Ectodermal cell (in vitro differentiated cells): ENCODE data around the gene CDC34.

ENCODE experiments used
- H3K27ac ChIP-seq: 2 replicates; pipeline ENCODE4 v1.7.0; 2013; ENCODE audit warnings: mild to moderate bottlenecking, low read depth, low read length; ENCODE audit not compliant: insufficient read depth, poor library complexity, severe bottlenecking
- H3K27me3 ChIP-seq: 2 replicates; pipeline ENCODE4 v1.7.0; 2013; ENCODE audit warnings: mild to moderate bottlenecking, low read length; ENCODE audit not compliant: insufficient read depth, control insufficient read depth, poor library complexity, severe bottlenecking
- H3K36me3 ChIP-seq: one replicate; pipeline ENCODE4 v1.7.0; 2013; ENCODE audit warnings: low read length; ENCODE audit not compliant: control insufficient read depth, insufficient read depth
- H3K4me1 ChIP-seq: one replicate; pipeline ENCODE4 v1.7.0; 2013; ENCODE audit warnings: low read length; ENCODE audit not compliant: control insufficient read depth, insufficient read depth
- H3K4me3 ChIP-seq: 2 replicates; pipeline ENCODE4 v1.7.0; 2013; ENCODE audit warnings: low read depth, low read length, control low read depth; ENCODE audit not compliant: insufficient read depth
- H3K9me3 ChIP-seq: 2 replicates; pipeline ENCODE4 v1.7.0; 2013; ENCODE audit warnings: mild to moderate bottlenecking, low read length, moderate library complexity; ENCODE audit not compliant: control insufficient read depth
- WGBS, 2 experiments: methylation state at CpG; one replicate each; pipeline ENCODE4 v1.1.7; 2013; ENCODE audit warnings: missing lambda C conversion rate in 2 of 2; 5-methylcytosine and 5-hydroxymethylcytosine counted together

CDC34 gene

DNA sequence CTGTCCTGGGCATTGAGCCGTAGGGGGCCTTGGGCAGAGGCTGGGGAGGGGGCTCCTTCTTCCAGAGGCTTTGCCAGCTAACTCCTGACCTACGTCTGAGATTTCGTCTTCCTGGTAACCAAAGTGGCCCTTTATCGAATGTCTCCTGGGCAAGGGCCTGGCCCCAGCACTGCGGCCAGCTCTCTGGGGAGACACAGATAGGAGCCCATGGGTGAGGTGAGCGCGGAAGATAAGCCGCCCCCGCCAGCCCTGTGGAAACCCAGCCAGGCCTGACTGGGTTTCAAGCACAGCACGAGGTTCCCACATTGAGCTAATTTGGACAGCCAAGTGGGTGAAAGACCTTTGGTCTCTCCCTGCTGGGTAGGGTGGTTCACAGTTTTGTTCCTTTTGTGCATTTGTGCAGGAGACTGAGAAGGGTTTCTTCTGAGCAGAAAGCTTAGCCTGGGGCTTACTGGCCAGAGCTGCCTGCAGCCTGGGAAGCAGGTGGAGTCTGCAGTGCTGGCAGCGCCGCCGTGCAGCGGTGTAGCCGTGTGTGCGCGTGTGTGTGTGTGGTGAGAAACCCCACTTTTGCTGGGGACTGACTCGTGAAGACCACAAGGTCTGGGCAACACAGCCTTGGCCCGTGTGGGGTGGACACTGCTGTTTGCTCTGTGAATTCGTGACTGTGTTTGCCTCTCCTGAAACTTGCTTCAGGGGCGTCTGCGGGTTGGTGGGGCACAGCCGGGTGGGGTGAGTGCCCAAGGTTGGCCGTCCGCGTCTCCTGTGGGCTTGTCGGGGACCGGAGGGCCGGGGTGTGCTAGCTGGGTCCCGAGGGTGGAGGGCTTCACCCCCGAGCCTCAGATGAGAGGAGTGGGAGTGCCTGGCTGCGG lies 43.3 kb downstream of the CDC34 start:
- peak overlapping the region; percentile 62 for H3K27ac ChIP-seq
- H3K4me3 ChIP-seq: peak overlapping the region; percentile 28
- WGBS, 2 experiments: 49 to 53% methylated on average over 32 of the region's 32 CpGs
- peaks cover 23% of the 10 kb centered on the region for H3K4me1 ChIP-seq
- no peaks in the 10 kb centered on the region for H3K27me3 ChIP-seq
- no peaks in the 10 kb centered on the region for H3K9me3 ChIP-seq
- peaks cover 10% of the 10 kb centered on the region for H3K36me3 ChIP-seq

DNA sequence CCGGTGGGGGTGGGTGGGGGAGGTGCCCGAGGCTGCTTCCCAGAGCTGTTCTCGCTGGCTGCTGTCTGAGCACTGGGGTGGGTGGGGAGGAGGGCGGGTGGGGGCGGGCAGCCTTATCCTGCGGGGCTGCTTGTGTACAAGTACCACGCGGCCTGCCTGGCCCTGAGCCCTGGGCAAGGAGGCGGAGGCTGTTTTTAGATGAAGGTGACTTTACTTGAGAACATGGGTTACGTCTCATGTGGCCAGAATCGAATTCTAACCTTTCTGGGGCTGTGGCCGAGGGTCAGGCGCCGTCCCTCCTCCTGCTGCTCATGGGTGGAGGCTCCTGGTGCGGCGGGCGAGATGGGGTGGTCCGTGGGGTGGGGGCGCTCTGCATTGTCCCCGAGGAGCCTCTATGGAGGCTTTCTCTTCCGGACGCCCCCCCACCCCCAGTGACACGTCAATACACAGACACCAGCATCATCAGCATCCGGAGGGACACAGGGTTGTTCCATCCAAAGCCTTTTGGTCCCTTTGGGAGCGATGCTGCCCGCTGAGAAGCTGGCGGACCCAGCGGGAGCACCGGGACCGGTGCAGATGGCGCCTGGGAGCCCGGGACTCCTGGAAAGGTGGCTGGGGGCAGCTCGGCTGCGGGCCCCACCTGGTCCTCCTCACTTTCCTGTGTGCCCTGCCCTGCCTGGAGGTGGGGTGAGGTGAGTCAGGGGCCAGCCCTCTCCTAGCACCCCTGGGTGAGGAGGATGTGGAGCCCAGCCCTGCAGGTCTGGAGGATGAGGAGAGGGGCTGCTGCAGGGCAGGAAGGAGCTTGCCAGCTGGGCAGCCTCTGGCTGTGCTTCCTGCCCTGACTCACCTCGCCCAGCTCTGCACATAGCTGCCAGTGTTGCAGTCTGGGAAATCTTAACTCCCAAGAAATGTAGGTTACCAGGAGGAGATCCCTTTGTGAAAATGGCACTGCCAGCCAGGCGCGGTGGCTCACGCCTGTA lies 44.3 kb downstream of the CDC34 start:
- 78 to 80% methylated on average over 38 of the region's 38 CpGs for WGBS, 2 experiments
- Histone ChIP-seq H3K4me1 (peaks cover 23% of the 10 kb centered on the region), H3K9me3 (no peaks in the 10 kb centered on the region), H3K27ac (no peak overlapping the region), H3K36me3 (peaks cover 19% of the 10 kb centered on the region), H3K4me3 (peak overlapping the region; percentile 28), H3K27me3 (no peaks in the 10 kb centered on the region)

DNA sequence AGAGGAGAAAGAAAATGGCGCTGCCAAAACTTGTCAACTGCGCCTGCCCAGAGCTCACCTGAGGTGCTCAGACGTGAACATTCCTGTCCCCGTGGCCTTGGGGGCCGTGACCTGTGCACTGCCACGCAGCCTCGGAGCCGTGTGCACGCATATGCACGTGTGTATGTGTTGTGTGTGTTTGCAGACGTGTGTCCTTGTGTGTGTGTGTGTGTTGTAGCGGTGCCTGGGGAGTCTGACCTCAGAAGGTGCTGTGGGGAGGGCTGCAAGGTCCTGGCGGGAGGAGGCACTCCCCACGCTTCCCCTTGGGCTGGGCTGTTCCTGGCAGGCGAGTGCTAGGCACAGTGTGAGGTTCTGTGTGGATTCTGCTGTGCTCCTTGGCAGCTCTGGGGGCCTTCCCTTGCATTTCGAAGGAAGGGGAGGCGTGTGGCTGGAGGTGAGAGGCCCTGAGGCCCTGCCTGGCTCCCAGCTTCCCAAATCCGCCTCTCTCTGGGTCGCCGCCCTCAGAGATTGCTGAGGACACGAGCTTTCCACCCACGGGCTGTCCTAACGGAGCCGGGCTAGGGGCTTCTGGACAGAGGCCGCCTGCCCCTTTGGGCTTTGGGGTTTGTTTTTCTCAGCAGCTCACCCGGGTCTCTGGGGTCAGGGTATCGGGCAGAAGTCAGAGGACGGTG lies 45.3 kb downstream of the CDC34 start:
- Histone ChIP-seq H3K36me3 (peaks cover 28% of the 10 kb centered on the region), H3K4me3 (no peak overlapping the region), H3K9me3 (no peaks in the 10 kb centered on the region), H3K4me1 (peaks cover 23% of the 10 kb centered on the region), H3K27ac (no peak overlapping the region), H3K27me3 (no peaks in the 10 kb centered on the region)
- 95% methylated on average over 28 of the region's 28 CpGs for WGBS, 2 experiments

DNA sequence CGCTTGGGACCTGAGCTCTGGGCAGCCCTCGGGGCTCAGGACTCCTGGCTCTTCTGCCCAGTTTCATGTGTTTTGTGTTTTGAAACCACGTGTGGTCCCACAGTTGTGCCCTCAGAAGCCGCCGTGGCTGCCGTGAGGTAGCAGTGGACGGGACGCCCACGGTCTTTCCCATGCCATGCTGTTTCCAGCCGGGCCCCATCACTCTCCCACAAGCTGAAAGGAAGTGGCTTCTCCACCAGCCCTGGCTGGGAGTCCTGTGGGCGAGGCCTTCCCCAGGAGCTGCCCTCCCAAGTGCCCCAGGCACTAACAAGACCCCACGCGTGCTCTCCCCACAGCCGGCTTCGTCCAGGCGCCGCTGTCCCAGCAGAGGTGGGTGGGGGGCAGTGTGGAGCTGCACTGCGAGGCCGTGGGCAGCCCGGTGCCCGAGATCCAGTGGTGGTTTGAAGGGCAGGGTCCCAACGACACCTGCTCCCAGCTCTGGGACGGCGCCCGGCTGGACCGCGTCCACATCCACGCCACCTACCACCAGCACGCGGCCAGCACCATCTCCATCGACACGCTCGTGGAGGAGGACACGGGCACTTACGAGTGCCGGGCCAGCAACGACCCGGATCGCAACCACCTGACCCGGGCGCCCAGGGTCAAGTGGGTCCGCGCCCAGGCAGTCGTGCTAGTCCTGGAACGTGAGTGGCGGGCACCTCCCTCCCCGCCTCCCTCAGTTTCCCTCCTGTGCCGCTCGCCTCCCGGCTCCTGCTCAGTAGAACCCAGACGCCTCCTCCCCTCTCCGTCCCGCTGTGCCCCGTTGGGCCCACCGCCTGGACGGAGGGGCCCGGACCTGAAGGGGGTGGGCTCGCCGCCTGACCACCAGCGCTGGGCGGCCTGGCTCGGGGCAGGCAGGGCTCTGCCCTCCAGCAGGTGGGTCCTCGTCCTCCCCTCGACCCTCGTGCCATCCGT lies 46.2 kb downstream of the CDC34 start:
- Histone ChIP-seq H3K4me1 (peaks cover 23% of the 10 kb centered on the region), H3K9me3 (no peaks in the 10 kb centered on the region), H3K4me3 (no peak overlapping the region), H3K27me3 (no peaks in the 10 kb centered on the region), H3K27ac (no peak overlapping the region), H3K36me3 (peaks cover 32% of the 10 kb centered on the region)
- 96% methylated on average over 66 of the region's 66 CpGs for WGBS, 2 experiments

DNA sequence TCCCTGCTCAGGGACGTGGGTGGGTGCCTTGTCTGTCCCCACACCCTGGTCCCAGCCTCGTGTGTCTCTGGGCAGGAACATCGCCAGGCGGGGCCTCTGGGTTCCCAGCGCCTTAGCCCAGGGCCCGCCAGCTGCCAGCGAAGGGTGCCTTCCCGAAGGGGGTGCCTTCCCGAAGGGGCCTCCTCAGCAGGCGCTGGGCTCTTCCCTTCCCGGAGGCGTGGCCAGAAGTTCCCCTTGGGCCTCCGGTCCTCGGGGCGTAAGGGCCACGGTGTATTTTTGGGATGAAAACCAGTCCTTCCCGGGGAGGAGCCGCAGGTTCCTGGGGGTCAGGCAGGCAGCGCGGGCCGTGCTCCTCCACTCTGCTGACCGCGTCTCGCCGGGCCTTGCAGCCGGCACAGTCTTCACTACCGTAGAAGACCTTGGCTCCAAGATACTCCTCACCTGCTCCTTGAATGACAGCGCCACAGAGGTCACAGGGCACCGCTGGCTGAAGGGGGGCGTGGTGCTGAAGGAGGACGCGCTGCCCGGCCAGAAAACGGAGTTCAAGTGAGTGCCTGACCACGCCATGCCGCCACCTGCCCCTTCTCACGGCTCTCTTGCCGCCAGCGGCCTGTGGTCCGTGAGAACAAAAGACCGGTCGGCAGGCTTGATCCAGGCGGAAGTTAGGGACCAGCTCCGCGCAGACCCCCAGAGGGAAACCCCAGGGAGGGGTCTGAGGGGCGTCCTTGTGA lies 47.7 kb downstream of the CDC34 start:
- H3K9me3 ChIP-seq: no peaks in the 10 kb centered on the region
- 96 to 97% methylated on average over 46 of the region's 46 CpGs for whole genome bisulfite sequencing, 2 experiments
- H3K27me3 ChIP-seq: no peaks in the 10 kb centered on the region
- H3K36me3 ChIP-seq: peaks cover 32% of the 10 kb centered on the region
- H3K4me1 ChIP-seq: peaks cover 23% of the 10 kb centered on the region
- no peak overlapping the region for H3K27ac ChIP-seq
- H3K4me3 ChIP-seq: no peak overlapping the region

DNA sequence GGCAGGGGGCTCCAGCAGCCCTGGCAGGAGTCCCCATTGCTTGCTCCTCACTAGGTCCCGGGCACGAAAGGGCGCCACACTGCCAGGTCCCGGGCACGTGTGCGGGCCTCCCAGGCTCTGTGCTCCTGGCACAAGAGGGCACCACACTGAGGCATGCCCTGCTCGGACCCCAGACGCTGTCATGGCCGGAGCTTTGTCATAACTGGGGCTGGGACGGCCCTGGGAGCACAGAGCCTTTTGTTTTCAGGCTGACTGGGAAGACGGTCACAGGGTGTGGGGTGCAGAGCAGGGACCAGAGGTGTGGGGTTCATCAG lies 48.2 kb downstream of the CDC34 start:
- H3K27ac ChIP-seq: no peak overlapping the region
- H3K9me3 ChIP-seq: no peaks in the 10 kb centered on the region
- H3K36me3 ChIP-seq: peaks cover 32% of the 10 kb centered on the region
- H3K4me1 ChIP-seq: peaks cover 18% of the 10 kb centered on the region
- WGBS, 2 experiments: 96% methylated on average over 11 of the region's 11 CpGs
- no peak overlapping the region for H3K4me3 ChIP-seq
- no peaks in the 10 kb centered on the region for H3K27me3 ChIP-seq

DNA sequence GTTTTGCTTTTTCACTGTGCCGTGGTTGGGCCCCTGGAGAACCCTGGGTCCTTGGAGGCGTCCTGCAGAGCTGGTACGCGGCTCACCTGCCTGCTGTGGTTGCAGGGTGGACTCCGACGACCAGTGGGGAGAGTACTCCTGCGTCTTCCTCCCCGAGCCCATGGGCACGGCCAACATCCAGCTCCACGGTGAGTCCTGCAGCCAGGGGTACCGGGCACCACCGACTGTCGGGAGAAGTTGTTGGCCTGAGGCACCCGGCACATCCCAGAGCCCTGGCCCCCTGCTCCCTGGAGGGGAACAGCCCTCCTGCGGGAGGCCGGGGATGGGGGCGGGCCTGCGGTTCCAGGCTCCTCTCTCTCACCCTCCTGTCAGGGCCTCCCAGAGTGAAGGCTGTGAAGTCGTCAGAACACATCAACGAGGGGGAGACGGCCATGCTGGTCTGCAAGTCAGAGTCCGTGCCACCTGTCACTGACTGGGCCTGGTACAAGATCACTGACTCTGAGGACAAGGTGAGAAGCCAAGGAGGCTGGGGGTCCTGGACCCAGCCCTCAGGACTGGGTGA lies 48.8 kb downstream of the CDC34 start:
- Histone ChIP-seq H3K36me3 (peaks cover 32% of the 10 kb centered on the region), H3K27me3 (no peaks in the 10 kb centered on the region), H3K4me3 (no peak overlapping the region), H3K27ac (no peak overlapping the region), H3K4me1 (peaks cover 13% of the 10 kb centered on the region), H3K9me3 (no peaks in the 10 kb centered on the region)
- 95 to 96% methylated on average over 22 of the region's 22 CpGs for WGBS, 2 experiments

DNA sequence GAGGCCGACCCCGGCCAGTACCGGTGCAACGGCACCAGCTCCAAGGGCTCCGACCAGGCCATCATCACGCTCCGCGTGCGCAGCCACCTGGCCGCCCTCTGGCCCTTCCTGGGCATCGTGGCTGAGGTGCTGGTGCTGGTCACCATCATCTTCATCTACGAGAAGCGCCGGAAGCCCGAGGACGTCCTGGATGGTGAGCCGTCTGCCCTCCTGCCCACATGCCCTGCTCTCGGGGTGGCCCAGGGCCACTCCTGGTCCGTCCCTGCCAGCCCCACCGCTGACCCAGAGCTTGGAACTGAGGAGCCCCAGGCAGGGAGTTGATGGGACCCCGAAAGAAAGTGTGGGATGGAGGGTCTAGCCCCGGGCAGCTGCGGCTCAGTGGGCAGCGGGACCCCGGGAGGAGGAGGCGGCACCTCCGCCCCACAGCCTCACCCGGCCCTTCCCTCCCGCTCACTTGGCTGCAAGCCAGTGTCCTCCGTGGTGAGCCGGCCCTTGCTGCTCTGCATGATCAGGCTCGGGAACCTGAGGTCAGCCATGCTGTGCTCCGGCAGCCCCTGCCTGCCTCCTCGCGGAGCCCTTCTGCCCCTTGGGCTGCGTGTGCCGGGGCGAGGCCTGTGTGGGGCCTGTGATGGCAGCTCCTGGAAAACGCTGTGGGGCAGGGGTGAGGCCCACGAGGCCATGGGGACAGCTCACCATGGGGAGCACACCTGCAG lies 50.0 kb downstream of the CDC34 start:
- Histone ChIP-seq H3K36me3 (peaks cover 32% of the 10 kb centered on the region), H3K4me3 (no peak overlapping the region), H3K4me1 (peaks cover 7% of the 10 kb centered on the region), H3K27me3 (no peaks in the 10 kb centered on the region), H3K27ac (no peak overlapping the region), H3K9me3 (no peaks in the 10 kb centered on the region)
- WGBS, 2 experiments: 95% methylated on average over 40 of the region's 40 CpGs
